ENCODE measurements around the gene PDCD2.

DNA sequence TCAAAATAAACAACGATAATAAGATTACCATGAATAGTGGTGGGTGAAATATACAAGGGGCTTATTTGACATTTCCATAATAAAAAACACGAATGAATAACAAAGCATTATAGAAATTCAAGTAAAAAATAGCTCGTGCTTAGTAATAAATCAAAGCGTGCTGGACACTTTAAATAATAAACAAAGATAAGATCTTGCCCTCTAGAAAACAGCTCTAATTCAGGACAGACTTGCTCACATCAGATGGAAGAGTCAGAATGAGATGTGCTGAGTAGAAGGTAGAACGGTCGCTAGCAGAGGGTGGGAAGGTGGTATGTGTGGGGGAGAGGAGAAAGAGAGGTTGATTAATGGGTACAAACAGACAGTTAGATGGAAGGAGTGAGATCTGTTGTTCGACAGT is 58.6 kb downstream of the PDCD2 start:
- TF ChIP-seq, protein P1, sequence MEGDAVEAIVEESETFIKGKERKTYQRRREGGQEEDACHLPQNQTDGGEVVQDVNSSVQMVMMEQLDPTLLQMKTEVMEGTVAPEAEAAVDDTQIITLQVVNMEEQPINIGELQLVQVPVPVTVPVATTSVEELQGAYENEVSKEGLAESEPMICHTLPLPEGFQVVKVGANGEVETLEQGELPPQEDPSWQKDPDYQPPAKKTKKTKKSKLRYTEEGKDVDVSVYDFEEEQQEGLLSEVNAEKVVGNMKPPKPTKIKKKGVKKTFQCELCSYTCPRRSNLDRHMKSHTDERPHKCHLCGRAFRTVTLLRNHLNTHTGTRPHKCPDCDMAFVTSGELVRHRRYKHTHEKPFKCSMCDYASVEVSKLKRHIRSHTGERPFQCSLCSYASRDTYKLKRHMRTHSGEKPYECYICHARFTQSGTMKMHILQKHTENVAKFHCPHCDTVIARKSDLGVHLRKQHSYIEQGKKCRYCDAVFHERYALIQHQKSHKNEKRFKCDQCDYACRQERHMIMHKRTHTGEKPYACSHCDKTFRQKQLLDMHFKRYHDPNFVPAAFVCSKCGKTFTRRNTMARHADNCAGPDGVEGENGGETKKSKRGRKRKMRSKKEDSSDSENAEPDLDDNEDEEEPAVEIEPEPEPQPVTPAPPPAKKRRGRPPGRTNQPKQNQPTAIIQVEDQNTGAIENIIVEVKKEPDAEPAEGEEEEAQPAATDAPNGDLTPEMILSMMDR (IDR thresholded peaks at IDR 0.05), result no peak
- TF ChIP-seq ZFX (IDR thresholded peaks at IDR 0.05; ENCODE audit: borderline replicate concordance), result no peak
